Astrocyte (in vitro differentiated cells and primary cell): ENCODE measurements around the gene NEU2. TPM values are rescaled to one million over a fixed set of nuclear protein-coding genes. Genes with fewer than 3 reads are reported as not detected.

Experiments used
- DNase-seq: peaks from one replicate; pipeline ENCODE4 v3.0.0-alpha.2; 2010; ENCODE audit warnings: low read depth
- FAIRE-seq: peaks from 2 replicates; lab custom pipeline; 2011; peaks lifted over from hg19 to GRCh38; lab: Jason Lieb, UNC
- H2AFZ ChIP-seq: 2 replicates; pipeline ENCODE4 v1.6.0; 2012; ENCODE audit warnings: low read depth, low read length, inconsistent platforms
- H3K27ac ChIP-seq: 2 replicates; pipeline ENCODE4 v1.5.1; 2011; ENCODE audit warnings: low read depth, low read length, inconsistent platforms
- H3K27me3 ChIP-seq: 2 replicates; pipeline ENCODE4 v1.6.0; 2011; ENCODE audit warnings: low read length, inconsistent platforms; ENCODE audit not compliant: insufficient read depth
- H3K36me3 ChIP-seq: 2 replicates; pipeline ENCODE4 v1.5.1; 2011; ENCODE audit warnings: low read length, inconsistent platforms; ENCODE audit not compliant: insufficient read depth
- H3K4me1 ChIP-seq: 2 replicates; pipeline ENCODE4 v1.5.1; 2011; ENCODE audit warnings: low read length, inconsistent platforms; ENCODE audit not compliant: insufficient read depth
- H3K4me2 ChIP-seq: 2 replicates; pipeline ENCODE4 v1.6.0; 2012; ENCODE audit warnings: low read length, inconsistent platforms
- H3K4me3 ChIP-seq: 2 replicates; pipeline ENCODE4 v1.5.1; 2011; ENCODE audit warnings: low read depth, mild to moderate bottlenecking, low read length, inconsistent platforms; ENCODE audit not compliant: insufficient read depth
- H3K79me2 ChIP-seq: 2 replicates; pipeline ENCODE4 v1.6.0; 2012; ENCODE audit warnings: mild to moderate bottlenecking, low read length, inconsistent platforms; ENCODE audit not compliant: insufficient read depth
- H3K9ac ChIP-seq: 2 replicates; pipeline ENCODE4 v1.6.0; 2012; ENCODE audit warnings: mild to moderate bottlenecking, low read length, inconsistent platforms
- H3K9me3 ChIP-seq: 2 replicates; pipeline ENCODE4 v1.5.1; 2012; ENCODE audit warnings: low read depth, mild to moderate bottlenecking, low read length, inconsistent platforms; ENCODE audit not compliant: insufficient read depth
- H4K20me1 ChIP-seq: 2 replicates; pipeline ENCODE4 v1.6.0; 2012; ENCODE audit warnings: low read length, inconsistent platforms; ENCODE audit not compliant: insufficient read depth
- H3K27ac Mint-ChIP-seq: one replicate; pipeline ENCODE4 v1.8.0; 2021; ENCODE audit warnings: mild to moderate bottlenecking, mixed read lengths; ENCODE audit not compliant: unreplicated experiment
- H3K27me3 Mint-ChIP-seq: one replicate; pipeline ENCODE4 v1.8.0; 2021; ENCODE audit warnings: low read depth, mixed read lengths; ENCODE audit not compliant: unreplicated experiment
- H3K36me3 Mint-ChIP-seq: one replicate; pipeline ENCODE4 v1.8.0; 2021; ENCODE audit warnings: low read depth, mixed read lengths; ENCODE audit not compliant: unreplicated experiment
- H3K4me1 Mint-ChIP-seq: one replicate; pipeline ENCODE4 v1.8.0; 2021; ENCODE audit warnings: low read depth, mixed read lengths; ENCODE audit not compliant: unreplicated experiment
- H3K4me3 Mint-ChIP-seq: one replicate; pipeline ENCODE4 v1.8.0; 2021; ENCODE audit warnings: mild to moderate bottlenecking, moderate library complexity, mixed read lengths; ENCODE audit not compliant: unreplicated experiment
- H3K9me3 Mint-ChIP-seq: one replicate; pipeline ENCODE4 v1.8.0; 2021; ENCODE audit warnings: mild to moderate bottlenecking, mixed read lengths; ENCODE audit not compliant: unreplicated experiment
- EZH2 ChIP-seq: IDR thresholded peaks from 2 replicates; pipeline ENCODE4 v1.6.1; 2012; ENCODE audit warnings: mild to moderate bottlenecking, low read length, inconsistent platforms; ENCODE audit not compliant: insufficient read depth
- total RNA-seq: library from RNA; stranded (reverse); gene quantifications from 2 replicates; pipeline ENCODE4 v1.2.1, GENCODE V29; 2021
- TF ChIP-seq, protein P1 (sequence below): IDR thresholded peaks from 2 replicates; pipeline ENCODE4 v1.5.1; 2011; ENCODE audit warnings: low read depth, mild to moderate bottlenecking, inconsistent platforms, low read length, moderate library complexity; ENCODE audit not compliant: insufficient read depth

Gene NEU2
- total RNA-seq, 1 donor from 2014 or later = not detected

DNA sequence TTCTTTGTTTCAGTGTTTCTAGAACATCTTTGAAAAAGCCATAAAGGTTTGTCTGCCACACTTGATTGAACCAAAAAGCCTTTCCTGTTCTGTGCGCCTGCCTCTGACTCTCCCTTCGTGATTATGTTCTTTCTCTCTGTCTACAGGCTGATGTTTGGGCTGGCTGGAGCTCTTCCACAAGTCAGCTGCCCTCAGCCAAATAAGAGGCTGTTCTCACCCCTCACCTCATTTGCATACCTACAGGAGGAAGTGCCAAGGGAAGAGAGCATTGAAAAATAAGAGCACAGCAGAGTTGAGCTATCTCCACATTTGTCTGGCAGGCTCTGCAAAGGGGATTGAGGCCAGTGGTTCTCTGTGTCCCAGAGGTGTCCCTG is 43.5 kb downstream of the NEU2 start:
- Histone ChIP-seq H3K9me3 (no peaks in the 10 kb centered on the region), H4K20me1 (no peaks in the 10 kb centered on the region), H3K9ac (no peak overlapping the region), H3K4me1 (no peaks in the 10 kb centered on the region), H3K4me3 (no peak overlapping the region), H3K4me2 (no peak overlapping the region), H3K27ac (no peak overlapping the region), H2AFZ (no peak overlapping the region), H3K27me3 (peaks cover 6% of the 10 kb centered on the region), H3K36me3 (no peaks in the 10 kb centered on the region), H3K79me2 (no peaks in the 10 kb centered on the region)
- H3K4me1 Mint-ChIP-seq = no peaks in the 10 kb centered on the region
- no peaks in the 10 kb centered on the region for H3K36me3 Mint-ChIP-seq
- no peak overlapping the region for H3K4me3 Mint-ChIP-seq
- no peak for DNase-seq
- TF ChIP-seq, protein P1, sequence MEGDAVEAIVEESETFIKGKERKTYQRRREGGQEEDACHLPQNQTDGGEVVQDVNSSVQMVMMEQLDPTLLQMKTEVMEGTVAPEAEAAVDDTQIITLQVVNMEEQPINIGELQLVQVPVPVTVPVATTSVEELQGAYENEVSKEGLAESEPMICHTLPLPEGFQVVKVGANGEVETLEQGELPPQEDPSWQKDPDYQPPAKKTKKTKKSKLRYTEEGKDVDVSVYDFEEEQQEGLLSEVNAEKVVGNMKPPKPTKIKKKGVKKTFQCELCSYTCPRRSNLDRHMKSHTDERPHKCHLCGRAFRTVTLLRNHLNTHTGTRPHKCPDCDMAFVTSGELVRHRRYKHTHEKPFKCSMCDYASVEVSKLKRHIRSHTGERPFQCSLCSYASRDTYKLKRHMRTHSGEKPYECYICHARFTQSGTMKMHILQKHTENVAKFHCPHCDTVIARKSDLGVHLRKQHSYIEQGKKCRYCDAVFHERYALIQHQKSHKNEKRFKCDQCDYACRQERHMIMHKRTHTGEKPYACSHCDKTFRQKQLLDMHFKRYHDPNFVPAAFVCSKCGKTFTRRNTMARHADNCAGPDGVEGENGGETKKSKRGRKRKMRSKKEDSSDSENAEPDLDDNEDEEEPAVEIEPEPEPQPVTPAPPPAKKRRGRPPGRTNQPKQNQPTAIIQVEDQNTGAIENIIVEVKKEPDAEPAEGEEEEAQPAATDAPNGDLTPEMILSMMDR = no peak
- TF ChIP-seq EZH2 = no peak
- H3K27ac Mint-ChIP-seq = no peak overlapping the region
- H3K27me3 Mint-ChIP-seq = peaks cover 18% of the 10 kb centered on the region
- H3K9me3 Mint-ChIP-seq = no peaks in the 10 kb centered on the region
- no peak for FAIRE-seq

DNA sequence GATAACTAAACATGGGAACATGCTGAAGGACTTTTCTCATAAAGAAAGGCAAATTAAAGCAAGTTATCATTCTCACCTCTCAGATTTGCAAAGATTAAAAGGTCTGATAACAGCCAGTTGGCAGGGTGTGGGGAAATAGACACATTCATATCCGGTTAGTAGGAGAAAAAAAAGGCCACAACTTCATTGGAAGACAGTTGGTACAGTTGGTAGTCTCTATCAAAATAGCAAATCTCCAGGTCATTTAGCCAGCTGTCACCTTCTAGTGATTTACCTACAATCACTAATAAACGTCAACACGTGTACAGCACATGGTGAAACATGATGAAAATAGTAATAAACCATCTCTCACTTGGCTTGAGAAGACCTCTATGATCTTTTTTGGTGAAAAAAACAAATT is 44.3 kb downstream of the NEU2 start:
- no peak for TF ChIP-seq EZH2
- TF ChIP-seq, protein P1 = no peak
- peaks cover 6% of the 10 kb centered on the region for H3K27me3 ChIP-seq
- H2AFZ ChIP-seq = no peak overlapping the region
- FAIRE-seq (no peak), DNase-seq (no peak)
- H3K4me2 ChIP-seq = no peak overlapping the region
- H4K20me1 ChIP-seq = no peaks in the 10 kb centered on the region
- no peaks in the 10 kb centered on the region for H3K4me1 Mint-ChIP-seq
- H3K9me3 Mint-ChIP-seq = no peaks in the 10 kb centered on the region
- H3K27ac ChIP-seq = no peak overlapping the region
- H3K4me3 ChIP-seq = no peak overlapping the region
- no peaks in the 10 kb centered on the region for H3K36me3 ChIP-seq
- no peaks in the 10 kb centered on the region for H3K79me2 ChIP-seq
- no peaks in the 10 kb centered on the region for H3K4me1 ChIP-seq
- no peaks in the 10 kb centered on the region for H3K9me3 ChIP-seq
- no peak overlapping the region for H3K4me3 Mint-ChIP-seq
- H3K36me3 Mint-ChIP-seq = no peaks in the 10 kb centered on the region
- H3K27ac Mint-ChIP-seq = no peak overlapping the region
- H3K9ac ChIP-seq = no peak overlapping the region
- H3K27me3 Mint-ChIP-seq = peaks cover 18% of the 10 kb centered on the region

GRCh38 chr2:233079473-233079877 is 47.0 kb downstream of the NEU2 start:
- H3K27ac ChIP-seq = no peak overlapping the region
- H3K4me2 ChIP-seq = no peak overlapping the region
- DNase-seq = no peak
- H3K9me3 Mint-ChIP-seq = no peaks in the 10 kb centered on the region
- no peaks in the 10 kb centered on the region for H3K4me1 ChIP-seq
- H3K27ac Mint-ChIP-seq = peak overlapping the region; percentile 20
- no peaks in the 10 kb centered on the region for H3K36me3 ChIP-seq
- H3K27me3 ChIP-seq = peaks cover 3% of the 10 kb centered on the region
- H4K20me1 ChIP-seq = no peaks in the 10 kb centered on the region
- TF ChIP-seq, protein P1 = no peak
- no peak for TF ChIP-seq EZH2
- H3K4me3 Mint-ChIP-seq = no peak overlapping the region
- H3K9me3 ChIP-seq = no peaks in the 10 kb centered on the region
- peaks cover 10% of the 10 kb centered on the region for H3K4me1 Mint-ChIP-seq
- H3K36me3 Mint-ChIP-seq = no peaks in the 10 kb centered on the region
- peaks cover 31% of the 10 kb centered on the region for H3K27me3 Mint-ChIP-seq
- H3K79me2 ChIP-seq = no peaks in the 10 kb centered on the region
- H3K9ac ChIP-seq = no peak overlapping the region
- no peak overlapping the region for H2AFZ ChIP-seq
- no peak for FAIRE-seq
- H3K4me3 ChIP-seq = no peak overlapping the region
